Measurements from ENCODE around the gene CHD2.

- TF ChIP-seq TCF7L2 (IDR thresholded peaks at IDR 0.05; ENCODE audit: low read depth, low read length) (no peak), CTCF (IDR thresholded peaks at IDR 0.05) (no peak), REST (IDR thresholded peaks at IDR 0.05; ENCODE audit: insufficient read depth in 1 of 2, low read depth in 2 of 2, low read length in 1 of 2) (no peak), POLR2AphosphoS5 (IDR thresholded peaks at IDR 0.05; ENCODE audit: low read depth, low read length) (no peak)
Observed at GRCh38 chr15:93047621-93048425, 147.7 kb downstream of the CHD2 start.
